T-helper 17 cell (primary cell): ENCODE data around the gene HS3ST6. TPM values are rescaled to one million over a fixed set of nuclear protein-coding genes. Genes with fewer than 3 reads are reported as not detected.
"Not testable (repeated sequence)": the region's sequence is repeated elsewhere in the genome, so short reads cannot be mapped to it uniquely, and the experiment has no call there.

Experiments used
- ATAC-seq: fragments of 150-1000 bp; cut with Tn5 transposase; 2 replicates; pipeline ENCODE4 v1.10.0; 2021; ENCODE audit warnings: mild to moderate bottlenecking, moderate library complexity
- DNase-seq, 3 donors: peaks; one replicate each; pipeline versions ENCODE4 v3.0.0 to v3.0.0-alpha.2; 2020 to 2021
- H3K9me3 ChIP-seq: one replicate; pipeline ENCODE4 v1.7.0; 2013; ENCODE audit warnings: low read length, mild to moderate bottlenecking; ENCODE audit not compliant: control insufficient read depth, poor library complexity, severe bottlenecking
- H3K27ac Mint-ChIP-seq: one replicate; pipeline ENCODE4 v1.8.0; 2022; ENCODE audit warnings: mild to moderate bottlenecking, moderate library complexity, mixed read lengths
- H3K27me3 Mint-ChIP-seq: one replicate; pipeline ENCODE4 v1.8.0; 2022; ENCODE audit warnings: mixed read lengths
- H3K36me3 Mint-ChIP-seq: one replicate; pipeline ENCODE4 v1.8.0; 2022; ENCODE audit warnings: low read depth, mixed read lengths
- H3K4me1 Mint-ChIP-seq: one replicate; pipeline ENCODE4 v1.8.0; 2022; ENCODE audit warnings: mild to moderate bottlenecking, mixed read lengths
- H3K4me3 Mint-ChIP-seq: one replicate; pipeline ENCODE4 v1.8.0; 2022; ENCODE audit warnings: mild to moderate bottlenecking, moderate library complexity, mixed read lengths
- total RNA-seq, 4 donors: library from RNA in 2 of 4; stranded (reverse) in 2 of 4; gene quantifications; one replicate each; pipeline ENCODE4 v1.2.3 and lab custom pipeline; 2022 to 2026

The HS3ST6 gene
- total RNA-seq, 2 donors from 2014 or later = not detected

DNA sequence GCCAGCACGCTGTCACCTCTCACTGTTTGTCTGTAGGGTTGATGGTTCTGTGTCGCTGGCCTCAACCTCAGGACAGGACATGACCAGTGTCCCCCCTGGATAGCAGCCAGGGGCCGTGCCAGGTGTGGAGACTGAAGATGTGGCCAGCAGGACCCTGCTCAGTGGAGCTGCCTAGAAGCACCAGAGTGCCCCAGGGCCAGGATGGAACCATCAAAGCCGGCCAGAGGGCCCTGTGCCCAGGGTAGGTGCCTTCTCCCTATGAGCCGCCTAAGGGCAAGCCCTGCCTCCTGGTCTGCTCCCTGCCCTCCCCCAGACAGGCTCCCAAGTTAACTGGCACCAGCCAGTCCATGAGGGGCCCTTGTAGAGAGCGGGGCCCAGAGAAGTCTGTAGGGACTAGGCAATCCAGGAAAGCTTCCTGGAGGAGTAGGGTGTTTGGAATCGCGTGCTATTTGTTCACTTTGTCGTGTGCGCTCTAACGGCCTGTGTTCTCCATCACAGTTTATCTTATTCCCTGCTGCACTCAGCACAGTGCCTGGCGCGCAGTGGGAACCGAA, 40.6 kb upstream of the HS3ST6 start:
- DNase-seq (no peak), ATAC-seq (no peak)
- H3K4me3 Mint-ChIP-seq = peak overlapping the region; percentile 96
- no peaks in the 10 kb centered on the region for H3K27me3 Mint-ChIP-seq
- H3K27ac Mint-ChIP-seq = peak overlapping the region; percentile 98
- no peaks in the 10 kb centered on the region for H3K9me3 ChIP-seq
- peaks cover 3% of the 10 kb centered on the region for H3K36me3 Mint-ChIP-seq
- H3K4me1 Mint-ChIP-seq = peaks cover 24% of the 10 kb centered on the region

DNA sequence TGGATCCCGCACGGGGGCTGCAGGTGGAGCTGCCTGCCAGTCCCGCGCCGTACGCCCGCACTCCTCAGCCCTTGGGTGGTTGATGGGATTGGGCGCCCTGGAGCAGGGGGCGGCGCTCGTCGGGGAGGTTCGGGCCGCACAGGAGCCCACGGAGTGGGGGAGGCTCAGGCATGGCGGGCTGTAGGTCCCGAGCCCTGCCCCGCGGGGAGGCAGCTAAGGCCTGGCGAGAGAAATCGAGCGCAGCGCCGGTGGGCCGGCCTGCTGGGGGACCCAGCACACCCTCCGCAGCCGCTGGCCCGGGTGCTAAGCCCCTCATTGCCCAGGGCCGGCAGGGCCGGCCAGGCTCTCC, 39.9 kb upstream of the HS3ST6 start:
- not testable (repeated sequence) for ATAC-seq, H3K27me3 Mint-ChIP-seq, H3K9me3 ChIP-seq, DNase-seq, H3K27ac Mint-ChIP-seq, H3K4me3 Mint-ChIP-seq, H3K36me3 Mint-ChIP-seq
- peaks cover 19% of the 10 kb centered on the region for H3K4me1 Mint-ChIP-seq

- not testable (repeated sequence) for H3K9me3 ChIP-seq, DNase-seq, H3K27me3 Mint-ChIP-seq, H3K27ac Mint-ChIP-seq, H3K4me3 Mint-ChIP-seq, H3K36me3 Mint-ChIP-seq, ATAC-seq
- H3K4me1 Mint-ChIP-seq = peaks cover 17% of the 10 kb centered on the region
Observed at GRCh38 chr16:1957434-1958142, 39.4 kb upstream of the HS3ST6 start.

DNA sequence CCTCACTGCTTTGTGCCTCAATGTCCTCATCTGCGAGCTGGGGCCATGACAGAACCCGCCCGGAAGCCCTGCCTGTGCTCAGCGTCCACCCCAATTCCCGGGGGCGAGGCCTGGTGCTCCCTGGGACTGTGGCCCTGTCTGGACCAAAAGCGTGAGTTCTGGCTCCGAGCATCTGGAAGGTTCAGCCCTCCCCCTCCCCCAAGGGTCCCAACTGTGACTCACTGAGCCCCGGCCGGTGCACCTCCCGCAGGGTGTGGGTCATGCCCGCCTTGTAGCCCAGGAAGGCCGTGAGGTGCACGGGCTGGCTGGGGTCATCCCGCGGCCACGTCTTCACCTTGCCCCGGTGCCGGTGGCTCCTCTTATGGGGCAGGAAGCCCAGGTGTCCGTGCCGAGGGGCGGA, 35.5 kb upstream of the HS3ST6 start:
- ATAC-seq = no peak
- H3K9me3 ChIP-seq = no peaks in the 10 kb centered on the region
- peaks cover 2% of the 10 kb centered on the region for H3K36me3 Mint-ChIP-seq
- no peak overlapping the region for H3K27ac Mint-ChIP-seq
- H3K27me3 Mint-ChIP-seq = peaks cover 5% of the 10 kb centered on the region
- H3K4me3 Mint-ChIP-seq = no peak overlapping the region
- DNase-seq = no peak
- no peaks in the 10 kb centered on the region for H3K4me1 Mint-ChIP-seq

DNA sequence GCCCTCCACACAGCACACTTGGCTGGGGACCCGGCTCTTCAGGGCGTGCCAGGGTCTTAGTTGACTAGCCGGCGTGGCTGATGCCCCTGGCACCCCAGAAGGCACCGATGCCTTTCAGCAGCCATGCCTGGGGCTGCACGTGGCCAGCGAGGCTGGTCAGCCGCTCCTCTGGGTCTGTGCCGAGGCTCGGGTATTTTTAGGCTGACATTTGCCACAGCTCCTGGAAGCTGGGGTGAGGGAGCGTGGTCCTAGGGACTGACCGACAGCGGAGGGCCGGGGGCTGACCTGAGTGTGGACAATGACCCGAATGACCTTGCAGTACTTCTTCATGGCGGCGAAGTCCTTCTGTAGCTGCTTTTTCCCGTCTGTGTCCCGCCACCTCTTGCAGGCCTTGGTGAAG, 32.3 kb upstream of the HS3ST6 start:
- Mint-ChIP-seq H3K27me3 (peaks cover 5% of the 10 kb centered on the region), H3K4me3 (no peak overlapping the region), H3K27ac (no peak overlapping the region), H3K4me1 (no peaks in the 10 kb centered on the region), H3K36me3 (peaks cover 2% of the 10 kb centered on the region)
- no peaks in the 10 kb centered on the region for H3K9me3 ChIP-seq
- ATAC-seq (no peak), DNase-seq (no peak)

DNA sequence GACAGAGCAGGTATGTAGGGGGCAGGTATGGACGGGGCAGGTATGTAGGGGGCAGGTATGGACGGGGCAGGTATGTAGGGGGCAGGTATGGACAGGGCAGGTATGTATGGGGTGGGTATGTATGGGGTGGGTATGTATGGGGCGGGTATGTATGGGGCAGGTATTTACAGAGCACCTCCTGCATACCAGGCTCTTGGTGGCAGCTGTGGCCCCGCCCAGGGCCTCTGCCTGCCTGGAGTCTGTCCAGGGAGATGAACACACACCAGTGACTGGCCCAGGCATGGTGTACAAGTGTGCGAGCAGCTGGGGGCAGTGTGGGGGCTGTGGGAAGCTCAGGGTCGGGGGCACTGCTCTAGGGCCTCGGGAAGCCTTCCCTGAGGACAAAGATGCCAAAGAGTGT, 31.8 kb upstream of the HS3ST6 start:
- no peaks in the 10 kb centered on the region for H3K9me3 ChIP-seq
- peaks cover 2% of the 10 kb centered on the region for H3K36me3 Mint-ChIP-seq
- H3K4me1 Mint-ChIP-seq = no peaks in the 10 kb centered on the region
- peaks cover 5% of the 10 kb centered on the region for H3K27me3 Mint-ChIP-seq
- no peak for ATAC-seq
- H3K27ac Mint-ChIP-seq = no peak overlapping the region
- no peak for DNase-seq
- H3K4me3 Mint-ChIP-seq = no peak overlapping the region

- Mint-ChIP-seq H3K4me3 (no peak overlapping the region), H3K4me1 (no peaks in the 10 kb centered on the region), H3K36me3 (peaks cover 2% of the 10 kb centered on the region), H3K27ac (no peak overlapping the region), H3K27me3 (peaks cover 5% of the 10 kb centered on the region)
- no peaks in the 10 kb centered on the region for H3K9me3 ChIP-seq
- ATAC-seq (no peak), DNase-seq (no peak)
Observed at GRCh38 chr16:1949507-1949906, 31.3 kb upstream of the HS3ST6 start.

DNA sequence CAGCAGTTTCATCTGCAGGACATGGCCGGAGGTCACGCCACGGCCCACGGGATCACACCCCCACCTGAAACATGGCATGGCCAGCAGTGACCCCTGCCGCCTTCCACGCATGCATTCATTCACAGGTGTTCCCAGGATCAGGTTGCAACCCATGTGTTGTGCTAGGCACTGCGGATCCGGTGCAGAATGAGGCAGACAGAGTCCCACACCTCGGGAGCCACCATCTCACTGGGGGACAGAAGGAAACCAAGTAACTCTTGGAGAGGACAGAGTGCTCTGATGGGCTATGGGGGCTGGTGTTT, 29.1 kb upstream of the HS3ST6 start:
- H3K27ac Mint-ChIP-seq = no peak overlapping the region
- DNase-seq (no peak), ATAC-seq (no peak)
- peaks cover 12% of the 10 kb centered on the region for H3K4me1 Mint-ChIP-seq
- H3K9me3 ChIP-seq = no peaks in the 10 kb centered on the region
- H3K4me3 Mint-ChIP-seq = no peak overlapping the region
- no peaks in the 10 kb centered on the region for H3K27me3 Mint-ChIP-seq
- H3K36me3 Mint-ChIP-seq = no peaks in the 10 kb centered on the region

DNA sequence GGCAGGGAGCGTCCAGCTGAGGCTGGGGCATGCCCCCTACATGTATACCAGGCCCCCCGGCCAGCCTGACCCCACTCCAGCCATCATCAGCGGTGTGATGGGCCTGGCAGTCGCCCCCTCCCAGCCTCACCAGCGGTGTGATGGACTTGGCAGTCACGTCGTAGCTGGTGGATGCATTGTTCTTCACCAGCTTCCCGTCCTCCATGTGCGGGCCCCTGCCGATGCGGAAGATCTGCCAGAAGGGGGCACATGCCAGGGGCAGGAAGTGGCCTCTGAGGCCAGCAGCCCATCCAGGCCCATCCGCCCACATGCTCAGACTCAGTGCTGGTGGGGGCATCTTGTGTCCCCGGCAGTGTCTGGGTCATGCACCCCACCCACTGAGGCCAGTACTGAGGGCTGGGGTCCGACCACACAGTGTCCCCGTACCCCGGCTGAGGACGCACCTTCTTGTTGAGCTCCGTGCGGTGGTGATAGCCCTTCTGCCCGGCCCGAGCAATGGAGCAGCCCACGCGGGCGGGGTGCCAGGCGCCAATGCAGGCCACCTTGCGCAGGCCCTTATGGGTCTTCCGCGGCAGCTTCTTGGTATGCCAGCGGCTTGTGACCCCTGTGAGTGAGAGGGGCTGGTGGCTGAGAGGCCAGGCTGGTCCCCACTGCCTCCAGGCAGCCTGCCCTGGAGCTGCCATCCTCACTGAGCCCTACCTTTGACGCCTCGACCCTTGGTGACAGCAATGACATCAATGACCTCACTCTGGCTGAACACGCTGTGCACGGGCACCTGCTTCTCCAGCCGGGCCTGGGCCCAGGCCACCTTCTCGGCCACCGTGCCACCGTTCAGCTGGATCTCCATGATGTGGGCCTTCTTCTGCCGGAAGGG, 28.5 kb upstream of the HS3ST6 start:
- Mint-ChIP-seq H3K36me3 (no peaks in the 10 kb centered on the region), H3K27me3 (no peaks in the 10 kb centered on the region), H3K4me1 (peaks cover 14% of the 10 kb centered on the region), H3K4me3 (no peak overlapping the region), H3K27ac (no peak overlapping the region)
- DNase-seq (no peak), ATAC-seq (no peak)
- H3K9me3 ChIP-seq = no peaks in the 10 kb centered on the region

GRCh38 chr16:1945559-1946391, 27.6 kb upstream of the HS3ST6 start:
- no peaks in the 10 kb centered on the region for H3K27me3 Mint-ChIP-seq
- no peak for DNase-seq
- no peak overlapping the region for H3K4me3 Mint-ChIP-seq
- H3K36me3 Mint-ChIP-seq = no peaks in the 10 kb centered on the region
- H3K9me3 ChIP-seq = no peaks in the 10 kb centered on the region
- H3K27ac Mint-ChIP-seq = no peak overlapping the region
- peaks cover 14% of the 10 kb centered on the region for H3K4me1 Mint-ChIP-seq
- no peak for ATAC-seq

- H3K27ac Mint-ChIP-seq = no peak overlapping the region
- ATAC-seq (no peak), DNase-seq (no peak)
- H3K9me3 ChIP-seq = no peaks in the 10 kb centered on the region
- H3K36me3 Mint-ChIP-seq = no peaks in the 10 kb centered on the region
- H3K4me1 Mint-ChIP-seq = peaks cover 14% of the 10 kb centered on the region
- peak overlapping the region; percentile 43 for H3K4me3 Mint-ChIP-seq
- no peaks in the 10 kb centered on the region for H3K27me3 Mint-ChIP-seq
Observed at GRCh38 chr16:1944612-1945199, 26.5 kb upstream of the HS3ST6 start.

DNA sequence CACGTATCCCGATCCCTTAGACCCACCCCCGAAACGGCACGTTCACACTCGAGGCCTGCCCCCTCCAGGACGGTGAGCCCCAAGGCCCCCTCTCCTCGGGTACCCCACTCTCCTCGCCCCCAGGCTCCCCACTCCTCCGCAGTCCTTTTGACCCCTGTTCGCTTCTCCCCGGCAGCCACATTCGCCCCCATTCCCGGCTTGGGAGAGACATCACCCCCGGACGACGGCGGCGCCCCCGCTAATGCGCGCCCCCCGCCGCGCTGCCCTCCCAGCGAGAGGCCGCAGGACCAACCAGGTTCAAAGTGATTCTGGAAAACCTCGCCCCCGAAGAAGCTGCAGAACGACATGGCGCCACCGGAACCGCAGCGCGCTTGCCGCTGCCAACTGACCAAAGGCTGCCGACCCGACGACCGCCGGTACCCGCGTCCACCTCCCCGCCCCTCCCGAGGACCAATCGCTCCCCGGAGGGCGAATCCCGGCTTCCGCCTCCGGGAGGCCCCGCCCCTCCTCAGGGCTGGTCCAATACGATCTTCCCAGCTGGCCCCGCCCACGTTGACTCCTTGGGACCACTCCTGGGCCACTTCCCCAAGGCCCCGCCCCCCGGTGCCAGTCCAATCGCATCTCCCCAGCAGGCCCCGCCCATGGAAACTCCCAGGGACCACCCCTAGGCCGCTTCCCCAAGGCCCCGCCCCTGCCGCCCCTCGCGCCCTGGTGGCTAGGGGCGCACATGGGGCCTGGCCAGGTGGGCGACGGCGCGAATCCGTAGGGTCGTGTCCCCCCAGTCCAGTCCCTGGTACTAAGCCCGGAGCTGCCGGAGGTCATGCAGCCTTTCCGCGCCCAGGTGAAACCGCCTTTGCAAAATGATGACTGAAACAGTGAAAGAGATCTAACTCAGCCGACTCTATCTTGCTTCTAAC, 24.9 kb upstream of the HS3ST6 start, which contains the start of gene MSRB1:
MSRB1 (minus strand) TSS at position 390 of the 917 bp plus-strand sequence; CDS start at position 347, 43 bp downstream.
- H3K4me1 Mint-ChIP-seq = peaks cover 14% of the 10 kb centered on the region
- no peaks in the 10 kb centered on the region for H3K36me3 Mint-ChIP-seq
- H3K9me3 ChIP-seq = no peaks in the 10 kb centered on the region
- peak; percentile 98 to 100 (median 99) for DNase-seq
- no peaks in the 10 kb centered on the region for H3K27me3 Mint-ChIP-seq
- ATAC-seq = peak; percentile 99
- H3K27ac Mint-ChIP-seq = peak within 1 kb of the TSS; percentile 65
- H3K4me3 Mint-ChIP-seq = peak within 1 kb of the TSS; percentile 91
